Stimulated activated CD8-positive, alpha-beta memory T cell treated with anti-CD3 and anti-CD28 coated beads, Interleukin-4, amount 100 ng/mL, for 4 hours (primary cell): Measurements from ENCODE around the gene OR5B17.
"Not testable (repeated sequence)": the region's sequence is repeated elsewhere in the genome, so short reads cannot be mapped to it uniquely, and the experiment has no call there.

ENCODE experiments used
- DNase-seq, 2 donors: peaks; one replicate each; pipeline ENCODE4 v3.0.0-alpha.2; 2020; ENCODE audit warnings: low read depth in 2 of 2, low spot score in 1 of 2

OR5B17 gene

DNA sequence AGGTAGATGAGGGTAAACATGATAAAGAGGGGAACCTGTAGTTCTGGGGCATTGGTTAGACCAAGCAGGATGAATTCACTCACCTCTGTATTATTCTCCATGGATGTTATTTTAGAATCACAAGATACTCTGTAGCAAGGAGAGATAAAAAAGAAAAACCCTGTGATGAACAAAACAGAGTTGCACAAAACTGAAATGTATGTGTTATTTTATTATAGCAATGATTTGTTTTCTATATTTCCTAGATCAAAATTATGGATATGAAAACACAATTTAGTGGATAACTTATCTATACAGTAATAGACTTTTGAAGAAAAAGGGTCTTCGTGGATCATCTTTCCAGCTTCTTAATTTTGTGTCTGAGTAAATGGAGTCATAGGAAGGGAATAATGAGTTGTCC, at the start of gene OR5B17:
Gene OR5B17 (minus strand): TSS at position 101 of the 400 bp plus-strand sequence. CDS start 0 bp downstream, at position 101.
- no peak for DNase-seq

DNA sequence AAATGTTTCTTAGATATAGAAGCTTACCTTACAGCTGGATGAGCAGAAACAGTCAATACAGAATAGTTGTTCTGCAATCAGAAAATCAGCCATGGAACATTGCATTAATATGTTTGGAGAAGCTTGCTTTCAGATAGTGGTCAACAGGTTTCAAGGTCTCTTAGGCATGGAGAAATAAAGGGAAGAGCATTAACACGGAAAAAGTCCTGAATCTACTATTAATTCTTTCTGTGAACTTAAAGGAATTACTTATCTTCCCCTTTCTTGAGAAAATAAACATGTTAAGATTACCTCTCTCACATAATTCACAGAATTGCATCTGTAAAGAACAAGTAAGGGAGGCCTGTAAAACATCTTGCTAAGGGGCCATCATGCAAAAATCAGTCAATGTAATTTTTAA, 47.9 kb upstream of the OR5B17 start, which contains the start of gene OR5B3:
Gene OR5B3 (minus strand): TSS at position 101 of the 400 bp plus-strand sequence. CDS start 3,465 bp downstream, outside the sequence.
- no peak for DNase-seq

DNA sequence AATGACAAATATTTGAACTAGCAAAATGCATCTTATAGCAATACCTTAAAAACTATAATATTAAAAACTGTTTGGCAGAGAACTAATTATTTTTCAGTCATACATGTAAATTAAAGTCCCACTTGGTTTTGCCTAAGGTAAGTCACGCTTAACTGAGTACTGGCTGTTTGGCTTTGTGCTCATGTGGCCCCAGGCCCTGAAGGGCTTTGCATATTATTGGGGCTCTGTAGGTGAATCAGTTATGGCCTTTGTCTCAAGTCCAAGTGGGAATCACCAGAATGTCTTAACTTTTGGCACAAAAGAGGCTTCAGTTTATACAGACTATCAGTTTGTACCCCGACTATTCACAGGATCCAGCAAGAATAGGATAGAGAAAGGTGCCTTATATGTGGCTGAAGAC, 40.8 kb upstream of the OR5B17 start:
- DNase-seq, result not testable (repeated sequence)

- no peak for DNase-seq
Observed at GRCh38 chr11:58395581-58395980, 36.7 kb upstream of the OR5B17 start.

GRCh38 chr11:58394195-58394594, 35.3 kb upstream of the OR5B17 start:
- no peak for DNase-seq

DNA sequence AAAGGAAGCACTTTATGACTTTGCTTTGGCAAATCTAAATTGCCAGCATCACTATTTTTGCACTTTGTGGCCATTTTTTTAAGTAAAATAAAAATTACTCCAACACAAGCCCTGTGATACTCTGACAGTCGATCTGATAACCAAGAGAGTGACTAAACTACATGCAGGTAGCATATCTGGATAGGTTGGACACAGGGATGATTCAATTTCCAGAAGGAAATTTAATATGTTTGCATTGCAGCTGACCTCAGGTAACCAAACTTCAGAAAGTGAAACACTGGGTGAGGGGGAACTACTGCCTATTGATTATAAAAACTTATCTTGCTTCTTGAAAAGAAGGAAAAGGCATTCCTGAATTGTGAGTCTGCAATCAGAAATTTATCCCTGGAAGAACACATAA, 33.9 kb upstream of the OR5B17 start:
- DNase-seq, result no peak

- DNase-seq, result no peak
Observed at GRCh38 chr11:58391879-58392278, 33.0 kb upstream of the OR5B17 start.

GRCh38 chr11:58390551-58391063, 31.7 kb upstream of the OR5B17 start:
- DNase-seq, result no peak

GRCh38 chr11:58354727-58355126, 4.1 kb downstream of the OR5B17 start:
- DNase-seq, result no peak

GRCh38 chr11:58345204-58345603, 13.7 kb downstream of the OR5B17 start:
- DNase-seq, result no peak

DNA sequence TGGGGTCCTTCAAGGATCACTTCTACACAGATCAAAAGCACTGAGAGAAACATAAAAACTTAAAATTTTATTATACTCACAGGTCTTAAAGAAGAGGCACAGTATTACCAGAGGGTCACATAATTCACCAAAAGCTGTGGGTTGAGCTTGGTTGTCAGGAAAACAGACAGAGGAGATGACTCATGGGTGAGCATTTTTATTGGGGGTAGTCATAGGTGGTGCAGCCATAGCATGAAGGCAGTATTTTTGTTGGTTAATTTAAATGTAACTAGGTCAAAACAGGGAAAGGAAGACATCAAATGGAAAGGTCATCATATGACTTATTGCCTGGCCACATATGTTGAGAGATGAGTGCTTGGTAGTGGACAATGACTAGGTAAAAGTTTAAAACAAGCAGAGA, 24.2 kb downstream of the OR5B17 start:
- no peak for DNase-seq

- DNase-seq, result no peak
Observed at GRCh38 chr11:58330861-58331260, 28.0 kb downstream of the OR5B17 start.

- no peak for DNase-seq
Observed at GRCh38 chr11:58318532-58318931, 40.3 kb downstream of the OR5B17 start.

DNA sequence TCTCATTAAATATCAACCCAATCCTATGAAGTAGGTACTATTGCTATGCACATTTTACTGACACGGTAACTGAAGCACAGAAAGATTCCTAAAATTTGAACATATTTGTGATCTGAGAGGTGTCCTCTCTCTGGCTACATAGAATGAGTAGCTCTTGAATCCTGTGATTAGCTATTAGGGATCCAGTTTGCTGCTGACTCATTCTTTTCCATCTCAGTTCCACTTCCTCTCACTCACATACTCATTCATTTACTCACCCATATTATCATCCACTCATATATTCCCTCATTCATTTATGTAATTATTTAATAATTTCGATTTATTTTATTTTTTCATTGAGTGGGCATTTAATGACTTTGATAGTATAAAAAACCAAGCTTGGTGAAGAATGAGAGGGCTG, 42.7 kb downstream of the OR5B17 start:
- no peak for DNase-seq
